HG02981 (cell line): ENCODE measurements around the gene C2CD4A.

Source experiments
- ATAC-seq: cut with Tn5 transposase; IDR thresholded peaks from one replicate; pipeline ENCODE4 v1.9.1; 2021; ENCODE audit warnings: mild to moderate bottlenecking, moderate library complexity; ENCODE audit not compliant: unreplicated experiment

Gene C2CD4A

DNA sequence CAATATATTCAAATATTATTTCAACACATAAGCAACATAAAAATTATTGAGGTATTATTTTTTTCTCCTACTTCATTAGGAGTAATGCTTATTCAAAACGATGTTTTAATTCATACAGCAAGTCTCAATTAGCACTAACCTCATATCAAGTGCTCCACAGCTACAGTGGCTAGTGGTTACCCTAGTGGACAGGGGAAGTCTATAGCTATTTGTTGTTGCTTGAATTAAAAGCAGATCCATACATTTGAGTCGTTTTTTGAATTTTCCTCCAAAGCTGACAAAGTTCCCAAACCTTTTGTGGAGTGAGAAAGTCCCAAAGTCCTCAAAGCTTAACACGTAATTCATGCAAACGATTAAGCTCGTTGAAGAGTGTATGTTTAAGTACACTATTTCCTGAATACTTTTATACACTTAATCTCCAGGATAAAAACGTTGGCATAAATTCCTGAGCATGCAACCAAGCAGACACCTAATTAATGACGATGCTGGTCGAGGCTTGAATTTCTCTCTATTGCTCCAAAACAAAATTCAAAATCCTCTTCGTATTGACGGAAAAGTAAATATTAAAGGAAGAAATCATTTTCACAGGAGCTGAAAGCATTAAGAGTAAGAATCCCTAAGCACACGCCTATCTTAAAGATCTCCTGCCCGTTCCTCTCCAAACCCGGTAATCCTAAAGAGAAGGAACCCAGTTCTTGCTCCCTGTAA is 7.5 kb upstream of the C2CD4A start:
- no peak for ATAC-seq

GRCh38 chr15:62059816-62060112 is 7.0 kb upstream of the C2CD4A start:
- peak; percentile 70 for ATAC-seq

DNA sequence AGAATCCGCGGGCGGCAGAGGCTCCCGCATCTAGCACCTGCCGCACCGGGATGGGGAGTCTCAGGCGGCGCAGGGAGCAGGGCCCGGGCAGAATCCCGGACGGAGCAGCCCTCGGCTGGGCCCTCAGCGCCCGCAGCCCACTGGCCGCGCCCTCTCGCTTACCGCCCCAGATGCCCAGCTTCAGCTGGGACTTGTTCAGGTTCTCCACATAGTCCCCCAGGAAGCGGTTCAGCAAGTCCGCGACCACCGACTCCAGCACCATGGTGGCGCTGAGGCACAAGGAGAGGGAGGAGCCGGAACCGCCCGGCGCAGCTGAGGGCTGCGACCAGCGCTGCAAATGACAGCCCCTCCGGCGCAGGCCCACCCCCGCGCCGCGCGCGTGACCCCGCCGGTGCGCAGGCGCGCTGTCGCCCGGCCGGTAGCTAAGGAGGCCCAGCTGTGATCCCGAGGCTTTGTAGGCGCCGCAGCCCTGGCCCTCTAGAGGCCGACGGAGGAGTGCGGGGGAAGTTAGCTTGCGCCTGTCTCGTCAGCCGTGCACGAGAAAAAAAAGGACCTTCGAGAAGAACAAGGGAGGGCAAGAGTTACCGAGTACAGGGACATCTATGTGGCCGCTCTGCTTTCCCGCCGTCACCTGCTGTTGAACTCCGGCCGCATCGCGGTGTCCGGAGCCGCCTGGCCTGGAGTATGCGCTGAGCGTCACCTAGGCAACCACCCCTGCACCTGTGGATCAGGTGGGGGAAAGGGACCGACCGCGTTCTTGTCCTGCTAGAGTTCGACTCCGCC is 6.5 kb upstream of the C2CD4A start, which contains the start of gene VPS13C:
TSS of gene VPS13C (minus strand) at position 335 of the 783 bp plus-strand sequence. CDS start at position 262, 73 bp downstream.
- peak; percentile 88 for ATAC-seq

DNA sequence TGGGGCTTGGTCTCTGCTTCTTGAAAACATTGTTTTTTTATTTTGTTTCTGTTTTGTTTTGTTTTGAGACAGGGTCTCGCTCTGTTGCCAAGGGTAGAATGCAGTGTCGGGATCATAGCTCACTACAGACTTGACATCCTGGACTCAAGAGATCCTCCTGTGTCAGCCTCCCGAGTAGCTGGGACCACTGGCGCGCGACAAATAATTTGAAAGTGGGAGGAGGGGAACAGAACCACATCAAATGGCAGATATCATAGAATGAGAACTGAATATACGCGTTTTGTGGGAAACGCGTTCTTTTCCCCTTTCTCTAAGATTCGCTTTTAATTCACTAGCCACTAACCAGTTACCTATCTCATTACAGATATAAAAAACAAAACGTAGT is 5.9 kb upstream of the C2CD4A start:
- no peak for ATAC-seq

DNA sequence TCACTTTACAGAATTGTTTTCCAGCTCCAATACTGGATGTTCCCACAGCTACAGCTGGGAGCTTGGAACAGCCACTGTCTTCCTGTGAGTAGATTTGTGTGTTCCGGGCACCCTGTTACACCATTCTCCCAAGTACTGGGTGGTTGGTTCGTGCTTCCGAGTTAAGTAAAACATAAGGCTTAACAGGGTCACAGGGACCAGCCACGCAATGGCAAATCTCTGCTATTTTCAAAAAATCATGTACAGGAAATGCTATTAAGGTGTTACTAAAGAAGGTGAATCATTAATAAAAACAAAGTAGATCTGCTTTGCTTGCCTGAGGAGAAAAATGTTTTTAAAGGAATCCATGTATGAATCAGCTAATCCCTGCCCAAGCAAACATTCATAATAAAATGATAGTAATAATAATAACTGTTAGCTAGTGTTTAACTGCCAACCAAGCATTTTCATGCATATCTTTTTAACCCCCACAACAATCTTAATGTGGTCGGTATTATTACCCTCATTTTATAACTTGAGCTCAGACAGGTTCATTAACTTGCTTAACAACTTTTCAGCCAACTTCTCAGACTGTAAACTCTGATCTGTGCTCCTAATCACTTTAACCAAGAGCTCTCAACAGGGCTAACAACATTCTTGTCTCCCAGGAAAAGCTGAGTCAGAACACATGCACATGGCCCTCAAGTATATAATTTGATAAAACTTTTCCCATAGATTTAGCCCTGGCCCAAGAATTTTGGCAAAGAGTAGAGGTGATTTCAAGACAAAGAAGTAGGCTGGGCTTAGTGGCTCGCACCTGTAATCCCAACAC is 2.7 kb upstream of the C2CD4A start:
- ATAC-seq: no peak

DNA sequence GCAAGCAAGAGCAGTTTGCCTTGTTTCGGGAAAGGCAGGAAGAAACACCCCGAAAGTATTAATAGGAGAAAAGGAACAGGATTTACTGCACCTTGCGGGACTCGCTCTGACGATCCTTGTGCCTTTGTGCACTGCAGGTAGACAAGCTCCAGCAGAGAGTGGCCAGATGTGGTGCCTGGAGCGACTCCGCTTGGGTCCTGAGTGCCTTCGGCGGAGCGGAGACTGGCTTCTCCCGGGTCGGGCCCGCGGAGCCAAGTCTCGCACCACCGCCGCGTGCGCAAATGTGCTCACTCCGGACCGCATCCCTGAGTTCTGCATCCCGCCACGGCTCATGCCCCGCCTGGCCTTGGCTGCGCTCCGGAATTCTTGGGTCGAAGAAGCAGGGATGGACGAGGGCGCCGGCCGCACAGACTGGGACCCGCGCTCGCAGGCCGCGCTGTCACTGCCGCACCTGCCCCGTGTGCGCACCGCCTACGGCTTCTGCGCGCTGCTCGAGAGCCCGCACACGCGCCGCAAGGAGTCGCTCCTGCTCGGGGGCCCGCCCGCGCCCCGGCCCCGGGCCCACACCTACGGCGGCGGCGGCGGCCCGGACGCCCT is 769 bp downstream of the C2CD4A start:
- ATAC-seq: no peak

GRCh38 chr15:62068071-62068809 is 1.5 kb downstream of the C2CD4A start:
- ATAC-seq: no peak

DNA sequence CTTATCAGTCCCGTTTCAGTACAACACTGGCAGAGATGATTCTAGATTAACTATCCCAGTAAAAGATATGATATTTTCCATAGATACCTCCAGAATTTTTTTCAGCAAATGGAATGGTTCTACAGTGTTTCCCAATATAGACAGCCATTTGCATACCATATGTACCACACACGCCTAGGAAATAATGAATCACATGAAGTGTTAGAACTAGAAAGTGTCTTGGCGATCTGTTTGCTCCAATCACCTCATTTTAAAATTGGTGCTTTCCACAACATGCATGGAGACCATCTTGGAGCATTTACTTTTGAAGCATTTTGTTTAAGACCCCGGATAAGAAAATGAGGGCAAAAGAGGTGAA is 2.0 kb downstream of the C2CD4A start:
- no peak for ATAC-seq

DNA sequence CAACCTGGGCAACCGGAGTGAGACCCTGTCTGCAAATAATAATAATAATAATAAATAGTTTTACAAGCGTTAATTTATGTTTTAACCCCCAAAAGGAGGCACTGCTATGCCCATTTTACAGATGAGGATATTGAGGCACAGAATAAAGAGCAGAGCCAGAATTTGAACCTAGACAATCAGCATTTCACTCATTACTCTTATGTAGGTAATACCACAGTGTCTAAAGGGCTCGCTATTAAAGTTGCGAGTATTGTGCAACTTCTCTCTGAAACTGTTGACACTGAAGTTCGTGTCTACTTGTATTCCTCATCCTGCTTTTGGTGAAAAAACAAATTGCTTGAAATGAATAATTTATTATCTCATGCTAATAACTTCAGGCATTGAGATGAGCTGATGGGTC is 2.8 kb downstream of the C2CD4A start:
- no peak for ATAC-seq

- ATAC-seq: no peak
Observed at GRCh38 chr15:62071711-62072308, 5.0 kb downstream of the C2CD4A start.

- no peak for ATAC-seq
Observed at GRCh38 chr15:62075595-62076277, 9.0 kb downstream of the C2CD4A start.

DNA sequence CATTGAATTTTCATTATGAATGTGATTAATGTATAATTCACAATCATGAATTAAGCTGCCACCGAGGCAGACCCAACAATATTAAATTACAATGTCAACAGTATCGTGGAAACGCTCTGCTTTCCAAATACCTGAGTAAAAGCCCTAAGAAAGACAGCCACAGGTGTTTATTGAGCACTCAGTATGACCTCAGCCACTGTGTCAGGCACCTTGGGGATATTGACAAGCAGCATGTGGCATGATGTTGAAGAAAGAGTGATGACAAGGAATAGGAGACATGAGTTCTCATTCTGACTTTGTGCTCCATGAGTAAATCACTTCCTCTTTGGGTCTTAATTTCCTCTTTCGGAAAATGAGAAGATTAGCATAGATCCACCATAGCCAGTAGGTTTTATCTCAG is 12.8 kb downstream of the C2CD4A start:
- ATAC-seq: no peak

DNA sequence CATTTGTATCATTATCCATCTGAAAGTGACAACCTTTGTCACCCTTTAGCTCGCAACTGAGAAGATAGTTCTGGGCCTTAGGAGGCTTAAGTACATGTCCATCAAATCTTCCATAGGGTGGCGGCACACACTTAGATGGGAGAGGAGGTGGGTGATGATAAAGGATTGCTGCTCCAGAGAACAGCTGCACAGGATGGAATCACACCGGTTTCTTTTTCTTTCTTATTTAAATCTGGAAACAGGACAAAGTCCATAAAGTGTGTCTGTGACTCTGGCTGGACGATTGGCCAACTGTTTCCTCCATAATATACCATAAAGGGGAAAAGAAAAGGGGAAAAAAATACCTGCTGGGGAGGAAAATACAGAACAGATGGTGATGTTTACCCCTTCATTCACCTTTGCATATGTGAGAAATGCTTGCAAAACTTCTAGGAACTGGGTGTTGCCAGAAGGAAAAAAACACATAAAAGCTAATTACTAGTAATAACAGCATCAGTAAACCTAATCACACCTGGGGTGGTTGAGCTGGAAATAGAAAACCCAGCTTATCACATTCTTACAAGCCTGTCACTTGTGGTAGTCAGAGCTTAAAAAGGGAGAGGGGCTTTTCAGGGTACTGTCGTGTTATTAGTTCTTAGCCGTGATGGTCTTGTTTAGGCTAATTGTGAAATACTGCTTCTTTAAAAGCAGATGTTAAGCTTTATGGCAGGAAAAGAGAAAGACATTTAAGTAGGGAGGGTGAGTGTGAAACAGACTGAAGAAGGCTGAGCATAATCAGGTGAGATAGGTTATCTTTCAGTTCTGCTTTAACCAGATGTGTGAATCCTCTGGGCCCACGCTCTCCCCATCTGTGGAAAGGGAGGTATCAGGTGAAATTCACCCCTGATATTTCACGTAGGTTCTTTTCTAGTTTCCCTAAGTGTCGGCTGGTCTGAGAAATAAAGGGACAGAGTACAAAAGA is 16.7 kb downstream of the C2CD4A start:
- no peak for ATAC-seq

DNA sequence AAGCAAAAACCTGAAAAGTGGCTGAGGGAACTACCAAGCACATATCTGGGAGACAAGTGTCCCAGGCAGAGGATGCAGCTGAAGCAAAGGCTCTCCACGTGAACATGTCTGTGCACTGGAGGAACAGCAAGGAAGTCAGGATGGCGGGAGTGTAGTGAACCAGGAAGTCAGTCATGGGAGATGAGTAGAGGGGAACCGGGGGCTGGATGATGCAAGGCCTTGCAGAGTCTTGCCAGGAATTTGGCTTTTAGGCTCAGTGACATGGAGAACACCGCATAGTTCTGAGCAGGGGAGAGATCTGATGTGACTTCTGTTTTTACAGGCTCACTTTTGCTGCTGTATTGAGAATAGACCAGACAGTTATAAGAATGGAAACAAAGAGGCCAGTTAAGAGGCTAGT is 19.0 kb downstream of the C2CD4A start:
- no peak for ATAC-seq

- ATAC-seq: no peak
Observed at GRCh38 chr15:62087671-62088352, 21.0 kb downstream of the C2CD4A start.

DNA sequence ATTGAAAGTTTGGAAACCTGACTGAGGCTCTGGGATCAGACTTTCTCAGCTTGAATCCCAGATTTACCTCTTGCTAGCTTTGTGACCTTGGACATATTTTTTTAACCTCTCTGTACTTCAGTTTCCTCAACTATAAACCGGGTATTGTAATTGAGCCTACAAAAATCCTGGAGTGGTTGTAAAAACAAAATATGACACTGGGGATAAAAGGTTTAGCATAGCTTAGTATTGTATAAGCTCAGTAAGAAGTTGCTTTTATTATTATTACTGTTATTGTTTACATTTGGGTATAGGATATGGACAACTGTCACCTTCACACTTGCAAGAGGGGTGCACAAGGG is 21.5 kb downstream of the C2CD4A start:
- no peak for ATAC-seq

- no peak for ATAC-seq
Observed at GRCh38 chr15:62089616-62090015, 22.8 kb downstream of the C2CD4A start.

DNA sequence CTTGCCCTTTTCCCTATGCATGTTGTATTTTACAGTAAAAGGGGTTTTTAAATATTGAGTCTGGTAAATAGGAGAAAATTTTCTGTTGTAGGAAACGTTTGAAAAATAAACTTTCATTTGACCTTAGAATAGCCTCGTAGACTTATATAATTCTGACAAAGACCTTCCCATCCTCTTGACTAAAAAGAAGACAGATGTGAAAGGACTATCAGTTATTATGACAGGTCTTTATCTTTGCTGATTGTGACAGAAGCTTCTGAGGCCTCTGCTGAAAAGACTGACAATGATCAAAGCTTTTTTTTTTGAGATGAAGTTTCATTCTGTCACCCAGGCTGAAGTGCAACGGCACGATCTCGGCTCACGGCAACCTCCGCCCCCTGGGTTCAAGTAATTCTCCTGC is 24.2 kb downstream of the C2CD4A start:
- no peak for ATAC-seq
